GM23338 (cell line): ENCODE results near the gene EIF2B5.

Experiments used
- CREB1 ChIP-seq: fragments of 250-450 bp; sonication (Bioruptor Pico); IDR thresholded peaks from 2 replicates; pipeline ENCODE4 v1.5.0; 2020; ENCODE audit warnings: low read depth, mild to moderate bottlenecking, moderate library complexity
- EZH2 ChIP-seq: fragments of 200-600 bp; sonication (generic); IDR thresholded peaks from one replicate; pipeline ENCODE4 v1.8.0; 2017; ENCODE audit warnings: antibody characterized with exemption, mild to moderate bottlenecking, low read depth; ENCODE audit not compliant: unreplicated experiment
- POLR2AphosphoS5 ChIP-seq: IDR thresholded peaks from 2 replicates; pipeline ENCODE4 v1.6.1; 2016; ENCODE audit warnings: antibody characterized with exemption, low read depth
- ZNF331 ChIP-seq: fragments of 250-450 bp; sonication (Bioruptor Pico); IDR thresholded peaks from 2 replicates; pipeline ENCODE4 v1.5.0; 2020; ENCODE audit warnings: low read depth, mild to moderate bottlenecking, moderate library complexity
- TF ChIP-seq, protein P1 (sequence below), 2 experiments: fragments of 200-600 bp in 1 of 2; sonication (generic) in 1 of 2; conservative IDR thresholded peaks; 2 replicates each; pipeline versions ENCODE4 v1.5.1 to v1.6.1; 2016 to 2017; ENCODE audit warnings: antibody characterized with exemption in 2 of 2, low read depth in 2 of 2, mild to moderate bottlenecking in 2 of 2, moderate library complexity in 1 of 2
- TF ChIP-seq, protein P2 (sequence below): IDR thresholded peaks from one replicate; pipeline ENCODE4 v1.6.1; 2018; ENCODE audit warnings: antibody characterized with exemption; ENCODE audit not compliant: unreplicated experiment

DNA sequence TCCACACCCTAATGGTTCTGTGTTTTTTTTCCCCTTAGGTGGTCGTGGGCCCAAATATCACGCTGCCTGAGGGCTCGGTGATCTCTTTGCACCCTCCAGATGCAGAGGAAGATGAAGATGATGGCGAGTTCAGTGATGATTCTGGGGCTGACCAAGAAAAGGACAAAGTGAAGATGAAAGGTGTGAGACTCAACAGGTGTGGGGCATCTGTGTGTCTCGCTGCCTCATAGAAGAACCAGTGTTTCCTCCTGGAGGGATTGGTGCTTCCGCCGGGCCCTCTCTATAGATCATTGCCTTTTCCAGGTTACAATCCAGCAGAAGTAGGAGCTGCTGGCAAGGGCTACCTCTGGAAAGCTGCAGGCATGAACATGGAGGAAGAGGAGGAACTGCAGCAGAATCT lies 7.0 kb downstream of the EIF2B5 start:
- TF ChIP-seq, protein P1, sequence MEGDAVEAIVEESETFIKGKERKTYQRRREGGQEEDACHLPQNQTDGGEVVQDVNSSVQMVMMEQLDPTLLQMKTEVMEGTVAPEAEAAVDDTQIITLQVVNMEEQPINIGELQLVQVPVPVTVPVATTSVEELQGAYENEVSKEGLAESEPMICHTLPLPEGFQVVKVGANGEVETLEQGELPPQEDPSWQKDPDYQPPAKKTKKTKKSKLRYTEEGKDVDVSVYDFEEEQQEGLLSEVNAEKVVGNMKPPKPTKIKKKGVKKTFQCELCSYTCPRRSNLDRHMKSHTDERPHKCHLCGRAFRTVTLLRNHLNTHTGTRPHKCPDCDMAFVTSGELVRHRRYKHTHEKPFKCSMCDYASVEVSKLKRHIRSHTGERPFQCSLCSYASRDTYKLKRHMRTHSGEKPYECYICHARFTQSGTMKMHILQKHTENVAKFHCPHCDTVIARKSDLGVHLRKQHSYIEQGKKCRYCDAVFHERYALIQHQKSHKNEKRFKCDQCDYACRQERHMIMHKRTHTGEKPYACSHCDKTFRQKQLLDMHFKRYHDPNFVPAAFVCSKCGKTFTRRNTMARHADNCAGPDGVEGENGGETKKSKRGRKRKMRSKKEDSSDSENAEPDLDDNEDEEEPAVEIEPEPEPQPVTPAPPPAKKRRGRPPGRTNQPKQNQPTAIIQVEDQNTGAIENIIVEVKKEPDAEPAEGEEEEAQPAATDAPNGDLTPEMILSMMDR (conservative IDR thresholded peaks at IDR 0.05; ENCODE audit: low read depth in 2 of 2): no peak
- TF ChIP-seq CREB1 (no peak), POLR2AphosphoS5 (no peak), EZH2 (no peak), ZNF331 (no peak)
- TF ChIP-seq, protein P2, sequence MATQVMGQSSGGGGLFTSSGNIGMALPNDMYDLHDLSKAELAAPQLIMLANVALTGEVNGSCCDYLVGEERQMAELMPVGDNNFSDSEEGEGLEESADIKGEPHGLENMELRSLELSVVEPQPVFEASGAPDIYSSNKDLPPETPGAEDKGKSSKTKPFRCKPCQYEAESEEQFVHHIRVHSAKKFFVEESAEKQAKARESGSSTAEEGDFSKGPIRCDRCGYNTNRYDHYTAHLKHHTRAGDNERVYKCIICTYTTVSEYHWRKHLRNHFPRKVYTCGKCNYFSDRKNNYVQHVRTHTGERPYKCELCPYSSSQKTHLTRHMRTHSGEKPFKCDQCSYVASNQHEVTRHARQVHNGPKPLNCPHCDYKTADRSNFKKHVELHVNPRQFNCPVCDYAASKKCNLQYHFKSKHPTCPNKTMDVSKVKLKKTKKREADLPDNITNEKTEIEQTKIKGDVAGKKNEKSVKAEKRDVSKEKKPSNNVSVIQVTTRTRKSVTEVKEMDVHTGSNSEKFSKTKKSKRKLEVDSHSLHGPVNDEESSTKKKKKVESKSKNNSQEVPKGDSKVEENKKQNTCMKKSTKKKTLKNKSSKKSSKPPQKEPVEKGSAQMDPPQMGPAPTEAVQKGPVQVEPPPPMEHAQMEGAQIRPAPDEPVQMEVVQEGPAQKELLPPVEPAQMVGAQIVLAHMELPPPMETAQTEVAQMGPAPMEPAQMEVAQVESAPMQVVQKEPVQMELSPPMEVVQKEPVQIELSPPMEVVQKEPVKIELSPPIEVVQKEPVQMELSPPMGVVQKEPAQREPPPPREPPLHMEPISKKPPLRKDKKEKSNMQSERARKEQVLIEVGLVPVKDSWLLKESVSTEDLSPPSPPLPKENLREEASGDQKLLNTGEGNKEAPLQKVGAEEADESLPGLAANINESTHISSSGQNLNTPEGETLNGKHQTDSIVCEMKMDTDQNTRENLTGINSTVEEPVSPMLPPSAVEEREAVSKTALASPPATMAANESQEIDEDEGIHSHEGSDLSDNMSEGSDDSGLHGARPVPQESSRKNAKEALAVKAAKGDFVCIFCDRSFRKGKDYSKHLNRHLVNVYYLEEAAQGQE: no peak
